ENCODE results near the gene ZNF30. TPM values are rescaled to one million over a fixed set of nuclear protein-coding genes. Genes with fewer than 3 reads are reported as not detected.
"Not testable (repeated sequence)": the region's sequence is repeated elsewhere in the genome, so short reads cannot be mapped to it uniquely, and the experiment has no call there.

The ZNF30 gene
- total RNA-seq, 1 donor from 2014 or later, result 6.2 TPM

- DNase-seq (ENCODE audit: low spot score), result no peak
- ATAC-seq, result no peak
- intact Hi-C loops (cut with DNase I), result no loop called here
These were observed 31.4 kb downstream of the ZNF30 start for GRCh38 chr19:34957830-34958751.

- intact Hi-C loops (cut with DNase I), result no loop called here
- DNase-seq (ENCODE audit: low spot score) (no peak), ATAC-seq (no peak)
These were observed 32.3 kb downstream of the ZNF30 start for GRCh38 chr19:34959021-34959420.

GRCh38 chr19:34960103-34960805, 33.6 kb downstream of the ZNF30 start:
- DNase-seq (ENCODE audit: low spot score) (no peak), ATAC-seq (no peak)
- intact Hi-C loops (cut with DNase I), result no loop called here

GRCh38 chr19:34960940-34961679, 34.4 kb downstream of the ZNF30 start:
- no peak for ATAC-seq
- no peak for DNase-seq (ENCODE audit: low spot score)
- intact Hi-C loops (cut with DNase I), result no loop called here

GRCh38 chr19:34961775-34962686, 35.3 kb downstream of the ZNF30 start:
- intact Hi-C loops (cut with DNase I), result no loop called here
- ATAC-seq, result peak; percentile 9
- no peak for DNase-seq (ENCODE audit: low spot score)

GRCh38 chr19:34962687-34963572, 36.2 kb downstream of the ZNF30 start:
- DNase-seq (ENCODE audit: low spot score), result no peak
- ATAC-seq, result peak; percentile 27
- intact Hi-C loops (cut with DNase I), result no loop called here

- ATAC-seq, result peak; percentile 86
- DNase-seq (ENCODE audit: low spot score), result peak; percentile 80
- intact Hi-C loops (cut with DNase I), result no loop called here
These were observed 37.1 kb downstream of the ZNF30 start, which contains the start of gene ZNF792 for GRCh38 chr19:34963573-34964406. ZNF792 (minus strand) TSS chr19:34964229; CDS start chr19:34963662, 567 bp downstream.

GRCh38 chr19:34964598-34964997, 37.9 kb downstream of the ZNF30 start:
- ATAC-seq (no peak), DNase-seq (ENCODE audit: low spot score) (no peak)
- intact Hi-C loops (cut with DNase I), result no loop called here

- ATAC-seq; DNase-seq (ENCODE audit: low spot score); intact Hi-C loops (cut with DNase I): not testable (repeated sequence)
These were observed 38.8 kb downstream of the ZNF30 start for GRCh38 chr19:34965505-34965904.

- DNase-seq (ENCODE audit: low spot score) (no peak), ATAC-seq (no peak)
- intact Hi-C loops (cut with DNase I), result no loop called here
These were observed 40.8 kb downstream of the ZNF30 start for GRCh38 chr19:34967551-34967950.

- ATAC-seq (no peak), DNase-seq (ENCODE audit: low spot score) (no peak)
- intact Hi-C loops (cut with DNase I), result loop anchor here (5.0 kb wide), 1 partner anchor 43 kb away; no protein-coding TSS in a partner anchor
These were observed 43.0 kb downstream of the ZNF30 start for GRCh38 chr19:34969721-34970120.

- ATAC-seq; DNase-seq (ENCODE audit: low spot score): not testable (repeated sequence)
- intact Hi-C loops (cut with DNase I), result loop anchor here (5.0 kb wide), 1 partner anchor 42 kb away; no protein-coding TSS in a partner anchor
These were observed 43.6 kb downstream of the ZNF30 start for GRCh38 chr19:34970185-34970780.

- intact Hi-C loops (cut with DNase I), result loop anchor here (5.0 kb wide), 1 partner anchor 40 kb away; no protein-coding TSS in a partner anchor
- ATAC-seq (no peak), DNase-seq (ENCODE audit: low spot score) (no peak)
These were observed 45.5 kb downstream of the ZNF30 start for GRCh38 chr19:34972163-34972705.

- no peak for ATAC-seq
- DNase-seq (ENCODE audit: low spot score), result no peak
- intact Hi-C loops (cut with DNase I), result loop anchor here (5.0 kb wide), 1 partner anchor 38 kb away; no protein-coding TSS in a partner anchor
These were observed 47.9 kb downstream of the ZNF30 start for GRCh38 chr19:34974646-34975045.

- DNase-seq (ENCODE audit: low spot score) (no peak), ATAC-seq (no peak)
- intact Hi-C loops (cut with DNase I), result no loop called here
These were observed 48.4 kb downstream of the ZNF30 start for GRCh38 chr19:34975056-34975455.

- intact Hi-C loops (cut with DNase I), result no loop called here
- ATAC-seq (no peak), DNase-seq (ENCODE audit: low spot score) (no peak)
These were observed 49.9 kb downstream of the ZNF30 start for GRCh38 chr19:34976611-34977010.
